Measurements from ENCODE around the gene C19orf73. TPM values are rescaled to one million over a fixed set of nuclear protein-coding genes. Genes with fewer than 3 reads are reported as not detected.

Gene C19orf73
- polyA plus RNA-seq, 3 donors, result 0.60 to 0.76 (median 0.66) TPM

GRCh38 chr19:49151267-49152118, 32.5 kb upstream of the C19orf73 start:
- Histone ChIP-seq H3K27ac (ENCODE audit: low read depth in 1 of 2, low read length in 2 of 2) (no peak overlapping the region), H3K9me3 (replicated peaks in 1 of 2; ENCODE audit: control insufficient read depth in 1 of 2, insufficient read depth in 1 of 2, low read length in 2 of 2) (peaks cover 22 to 30% of the 10 kb centered on the region in 2 donors), H4K20me1 (ENCODE audit: insufficient read depth, low read length) (no peaks in the 10 kb centered on the region), H3K4me3 (replicated peaks in 1 of 3; ENCODE audit: low read depth in 2 of 3, low read length in 3 of 3) (peak overlapping the region in 1 of 3 experiments; percentile 9), H3K4me1 (ENCODE audit: control insufficient read depth in 1 of 2, insufficient read depth in 2 of 2, low read length in 2 of 2) (peaks cover 34 to 54% of the 10 kb centered on the region in 2 donors), H3K27me3 (ENCODE audit: control insufficient read depth in 2 of 2, insufficient read depth in 2 of 2, low read length in 2 of 2) (peaks cover 13 to 67% of the 10 kb centered on the region in 2 donors), H3K36me3 (replicated peaks in 1 of 2; ENCODE audit: control insufficient read depth in 1 of 2, insufficient read depth in 2 of 2, low read length in 2 of 2) (no peaks in the 10 kb centered on the region), H2AFZ (ENCODE audit: insufficient read depth, low read depth, low read length, poor library complexity, severe bottlenecking) (no peak overlapping the region), H3K9ac (ENCODE audit: insufficient read depth, low read length, poor library complexity, severe bottlenecking) (no peak overlapping the region), H3K79me2 (ENCODE audit: insufficient read depth, low read length) (no peaks in the 10 kb centered on the region), H3K4me2 (replicated peaks; ENCODE audit: extremely low read depth, low read length, poor library complexity, severe bottlenecking) (peak overlapping the region; percentile 29)
- peaks cover 3 to 4% of the 10 kb centered on the region in 2 donors for H3K36me3 Mint-ChIP-seq
- TF ChIP-seq, protein P1, sequence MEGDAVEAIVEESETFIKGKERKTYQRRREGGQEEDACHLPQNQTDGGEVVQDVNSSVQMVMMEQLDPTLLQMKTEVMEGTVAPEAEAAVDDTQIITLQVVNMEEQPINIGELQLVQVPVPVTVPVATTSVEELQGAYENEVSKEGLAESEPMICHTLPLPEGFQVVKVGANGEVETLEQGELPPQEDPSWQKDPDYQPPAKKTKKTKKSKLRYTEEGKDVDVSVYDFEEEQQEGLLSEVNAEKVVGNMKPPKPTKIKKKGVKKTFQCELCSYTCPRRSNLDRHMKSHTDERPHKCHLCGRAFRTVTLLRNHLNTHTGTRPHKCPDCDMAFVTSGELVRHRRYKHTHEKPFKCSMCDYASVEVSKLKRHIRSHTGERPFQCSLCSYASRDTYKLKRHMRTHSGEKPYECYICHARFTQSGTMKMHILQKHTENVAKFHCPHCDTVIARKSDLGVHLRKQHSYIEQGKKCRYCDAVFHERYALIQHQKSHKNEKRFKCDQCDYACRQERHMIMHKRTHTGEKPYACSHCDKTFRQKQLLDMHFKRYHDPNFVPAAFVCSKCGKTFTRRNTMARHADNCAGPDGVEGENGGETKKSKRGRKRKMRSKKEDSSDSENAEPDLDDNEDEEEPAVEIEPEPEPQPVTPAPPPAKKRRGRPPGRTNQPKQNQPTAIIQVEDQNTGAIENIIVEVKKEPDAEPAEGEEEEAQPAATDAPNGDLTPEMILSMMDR (IDR thresholded peaks at IDR 0.05), result no peak
- peaks cover 44% of the 10 kb centered on the region for H3K4me1 Mint-ChIP-seq
- WGBS (ENCODE audit: insufficient coverage), result 10% methylated on average over 45 of the region's 45 CpGs
- peaks cover 75 to 93% (median 83%) of the 10 kb centered on the region in 3 donors for H3K27me3 Mint-ChIP-seq (ENCODE audit: low read depth in 3 of 3)
- peak overlapping the region; percentile 72 to 79 for H3K4me3 Mint-ChIP-seq
- intact Hi-C loops (cut with micrococcal nuclease), result loop anchor here in 1 of 2 donors (5.0 kb wide), 1 partner anchor 56 kb away; no protein-coding TSS in a partner anchor
- no peak overlapping the region for H3K27ac Mint-ChIP-seq
- peak in 1 of 3 donors; percentile 16 for DNase-seq
- H3K9me3 Mint-ChIP-seq, result peaks cover 14 to 39% (median 28%) of the 10 kb centered on the region in 7 donors

DNA sequence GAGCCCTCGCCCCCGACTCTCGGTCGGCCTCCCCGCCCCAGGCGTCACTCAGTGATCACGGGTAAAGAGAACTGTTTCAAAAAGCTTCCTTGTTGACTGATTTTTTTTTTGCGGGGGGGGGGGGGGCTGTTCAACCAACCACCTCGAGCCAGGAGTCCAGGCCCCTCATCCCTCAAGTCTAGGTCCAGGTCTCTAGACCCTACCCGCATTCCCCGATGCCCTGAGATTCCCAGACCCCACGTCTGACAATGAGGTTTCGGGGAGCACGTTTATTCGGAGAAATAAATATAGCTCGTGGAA, 32.0 kb upstream of the C19orf73 start:
- Histone ChIP-seq H3K9me3 (replicated peaks in 1 of 2; ENCODE audit: control insufficient read depth in 1 of 2, insufficient read depth in 1 of 2, low read length in 2 of 2) (peaks cover 22 to 30% of the 10 kb centered on the region in 2 donors), H3K36me3 (replicated peaks in 1 of 2; ENCODE audit: control insufficient read depth in 1 of 2, insufficient read depth in 2 of 2, low read length in 2 of 2) (no peaks in the 10 kb centered on the region), H3K79me2 (ENCODE audit: insufficient read depth, low read length) (no peaks in the 10 kb centered on the region), H3K4me3 (replicated peaks in 1 of 3; ENCODE audit: low read depth in 2 of 3, low read length in 3 of 3) (peak overlapping the region in 2 of 3 experiments; percentile 59 to 79), H3K9ac (ENCODE audit: insufficient read depth, low read length, poor library complexity, severe bottlenecking) (peak overlapping the region; percentile 45), H3K4me1 (ENCODE audit: control insufficient read depth in 1 of 2, insufficient read depth in 2 of 2, low read length in 2 of 2) (peaks cover 36 to 57% of the 10 kb centered on the region in 2 donors), H4K20me1 (ENCODE audit: insufficient read depth, low read length) (no peaks in the 10 kb centered on the region), H3K27me3 (ENCODE audit: control insufficient read depth in 2 of 2, insufficient read depth in 2 of 2, low read length in 2 of 2) (peaks cover 13 to 63% of the 10 kb centered on the region in 2 donors), H2AFZ (ENCODE audit: insufficient read depth, low read depth, low read length, poor library complexity, severe bottlenecking) (peak overlapping the region; percentile 86), H3K27ac (ENCODE audit: low read depth in 1 of 2, low read length in 2 of 2) (no peak overlapping the region), H3K4me2 (replicated peaks; ENCODE audit: extremely low read depth, low read length, poor library complexity, severe bottlenecking) (peak overlapping the region; percentile 87)
- TF ChIP-seq, protein P1 (IDR thresholded peaks at IDR 0.05), result no peak
- DNase-seq, result no peak
- H3K9me3 Mint-ChIP-seq, result peaks cover 14 to 39% (median 28%) of the 10 kb centered on the region in 7 donors
- WGBS (ENCODE audit: insufficient coverage), result 12% methylated on average over 7 of the region's 16 CpGs
- H3K4me3 Mint-ChIP-seq, result peak overlapping the region; percentile 79 to 93
- peaks cover 47% of the 10 kb centered on the region for H3K4me1 Mint-ChIP-seq
- no peak overlapping the region for H3K27ac Mint-ChIP-seq
- intact Hi-C loops (cut with micrococcal nuclease), result loop anchor here in 1 of 2 donors (5.0 kb wide), 1 partner anchor 56 kb away; no protein-coding TSS in a partner anchor
- peaks cover 3 to 4% of the 10 kb centered on the region in 2 donors for H3K36me3 Mint-ChIP-seq
- peaks cover 75 to 92% (median 81%) of the 10 kb centered on the region in 3 donors for H3K27me3 Mint-ChIP-seq (ENCODE audit: low read depth in 3 of 3)

Measured in CD14-positive monocyte (primary cell).